Measurements from ENCODE around the gene TRAP1.

- TF ChIP-seq CTCF (conservative IDR thresholded peaks at IDR 0.05; ENCODE audit: low read length) (no peak), EZH2phosphoT487 (IDR thresholded peaks at IDR 0.05; ENCODE audit: borderline replicate concordance, low read depth, low read length) (no peak)
Measured at GRCh38 chr16:3701531-3701930, 15.8 kb downstream of the TRAP1 start.

All from OCI-LY7 (cell line).